GM12873 (cell line): ENCODE results near the gene ZNF638.

Experiments
- TF ChIP-seq, protein P1 (sequence below): IDR thresholded peaks from 2 replicates; pipeline ENCODE4 v1.5.1; 2012; ENCODE audit warnings: low read depth, mild to moderate bottlenecking, moderate library complexity, low read length, control low read depth; ENCODE audit not compliant: insufficient read depth; ENCODE audit errors: missing control alignments

The ZNF638 gene

GRCh38 chr2:71336384-71336783 lies 4.8 kb downstream of the ZNF638 start:
- TF ChIP-seq, protein P1, sequence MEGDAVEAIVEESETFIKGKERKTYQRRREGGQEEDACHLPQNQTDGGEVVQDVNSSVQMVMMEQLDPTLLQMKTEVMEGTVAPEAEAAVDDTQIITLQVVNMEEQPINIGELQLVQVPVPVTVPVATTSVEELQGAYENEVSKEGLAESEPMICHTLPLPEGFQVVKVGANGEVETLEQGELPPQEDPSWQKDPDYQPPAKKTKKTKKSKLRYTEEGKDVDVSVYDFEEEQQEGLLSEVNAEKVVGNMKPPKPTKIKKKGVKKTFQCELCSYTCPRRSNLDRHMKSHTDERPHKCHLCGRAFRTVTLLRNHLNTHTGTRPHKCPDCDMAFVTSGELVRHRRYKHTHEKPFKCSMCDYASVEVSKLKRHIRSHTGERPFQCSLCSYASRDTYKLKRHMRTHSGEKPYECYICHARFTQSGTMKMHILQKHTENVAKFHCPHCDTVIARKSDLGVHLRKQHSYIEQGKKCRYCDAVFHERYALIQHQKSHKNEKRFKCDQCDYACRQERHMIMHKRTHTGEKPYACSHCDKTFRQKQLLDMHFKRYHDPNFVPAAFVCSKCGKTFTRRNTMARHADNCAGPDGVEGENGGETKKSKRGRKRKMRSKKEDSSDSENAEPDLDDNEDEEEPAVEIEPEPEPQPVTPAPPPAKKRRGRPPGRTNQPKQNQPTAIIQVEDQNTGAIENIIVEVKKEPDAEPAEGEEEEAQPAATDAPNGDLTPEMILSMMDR = no peak

DNA sequence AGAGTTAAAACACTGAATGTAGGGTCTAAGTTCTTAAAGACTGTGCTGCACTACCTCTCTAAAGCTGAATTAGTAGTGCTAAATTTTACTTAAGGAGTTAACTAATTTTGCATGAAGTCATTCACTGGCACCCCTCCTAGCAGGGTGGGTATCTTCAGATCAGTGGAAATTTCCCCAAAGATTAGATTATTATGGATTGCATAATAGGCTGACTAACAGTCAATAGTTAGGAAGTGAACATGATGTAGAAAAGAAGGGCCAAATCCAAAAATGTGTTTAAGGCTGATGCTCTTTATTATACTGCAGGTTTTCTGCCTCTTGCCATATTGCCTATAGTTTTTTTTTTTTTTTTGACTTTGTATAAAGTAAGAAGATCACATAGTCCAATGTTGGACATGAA lies 5.2 kb downstream of the ZNF638 start:
- TF ChIP-seq, protein P1 = no peak

DNA sequence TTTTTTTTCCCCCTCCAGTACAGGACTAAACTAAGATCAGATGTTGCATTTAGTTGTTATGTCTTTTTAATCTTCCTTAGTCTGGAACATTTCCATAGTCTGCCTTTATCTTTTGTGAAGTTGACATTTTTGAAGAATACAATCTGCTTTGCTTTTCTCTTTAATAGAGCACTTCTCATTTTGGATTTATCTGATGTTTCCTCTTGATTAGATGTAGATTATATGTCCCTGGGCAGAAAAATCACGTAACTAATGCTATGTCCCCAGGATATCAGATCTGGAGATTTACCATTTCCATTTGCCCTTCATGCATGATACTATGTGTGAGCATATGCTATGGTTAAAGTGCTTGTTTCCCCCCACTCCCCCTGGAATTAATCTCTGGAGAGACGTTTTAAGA lies 6.2 kb downstream of the ZNF638 start:
- TF ChIP-seq, protein P1 = no peak

DNA sequence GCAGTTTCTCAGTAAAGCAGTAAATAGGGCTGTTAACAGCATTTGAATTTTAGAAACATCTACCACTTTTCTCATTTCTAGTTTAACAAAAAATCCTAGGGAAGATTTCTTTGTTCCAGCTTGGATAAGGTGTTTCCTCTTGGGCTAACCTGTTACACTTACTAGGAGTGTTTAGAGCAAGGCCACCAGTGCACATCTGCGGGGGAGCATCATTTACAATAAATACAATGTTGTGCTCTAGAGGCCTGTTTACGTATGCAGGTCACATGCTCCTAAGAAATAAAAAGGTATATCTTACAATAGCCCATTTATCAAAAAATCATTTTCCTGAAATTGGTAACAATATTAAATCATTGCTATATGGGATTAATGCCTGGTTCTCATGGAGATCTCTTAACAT lies 8.1 kb downstream of the ZNF638 start:
- TF ChIP-seq, protein P1 = no peak

GRCh38 chr2:71340176-71340575 lies 8.6 kb downstream of the ZNF638 start:
- TF ChIP-seq, protein P1 = no peak

DNA sequence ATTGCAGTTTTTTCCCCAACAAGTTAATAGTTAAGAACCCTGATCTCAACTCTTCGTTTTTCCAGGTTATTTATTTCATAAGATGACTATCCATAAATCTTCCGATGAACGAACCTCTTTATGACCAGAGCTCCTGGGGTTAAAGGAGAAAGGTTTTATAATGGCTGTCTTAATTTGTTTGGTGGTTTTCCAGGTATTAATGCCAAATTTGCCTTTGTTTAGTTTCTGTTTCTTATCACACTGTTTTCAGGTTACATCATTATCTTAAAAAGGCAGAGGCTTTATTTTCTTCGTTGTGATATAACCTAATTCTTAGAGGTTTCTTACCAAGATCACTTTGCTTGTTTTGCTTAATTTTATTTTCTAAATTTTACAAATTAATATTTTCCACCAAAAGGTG lies 10.1 kb downstream of the ZNF638 start:
- TF ChIP-seq, protein P1 = no peak

- TF ChIP-seq, protein P1 = no peak
Measured at GRCh38 chr2:71346065-71346464, 14.5 kb downstream of the ZNF638 start.
